Small intestine (tissue), 7 donors: ENCODE data around the gene OBSCN. TPM values are rescaled to one million over a fixed set of nuclear protein-coding genes. Genes with fewer than 3 reads are reported as not detected.

ENCODE experiments used
- DNase-seq, 2 donors: peaks; one replicate each; pipeline versions ENCODE4 v3.0.0 to v3.0.0-alpha.2; 2013
- FAIRE-seq: peaks from 2 replicates; lab custom pipeline; 2012; peaks lifted over from hg19 to GRCh38; lab: Jason Lieb, UNC
- H3K27ac ChIP-seq, 3 donors: one replicate each; pipeline ENCODE4 v1.5.1; 2013; ENCODE audit warnings: low read length in 2 of 3, mild to moderate bottlenecking in 2 of 3, control low read depth in 1 of 3, inconsistent platforms in 1 of 3, low read depth in 1 of 3, moderate library complexity in 1 of 3
- H3K27me3 ChIP-seq, 3 donors: one replicate each; pipeline ENCODE4 v1.6.1; 2013; ENCODE audit warnings: low read length in 3 of 3, inconsistent platforms in 1 of 3; ENCODE audit not compliant: control insufficient read depth in 3 of 3, insufficient read depth in 3 of 3
- H3K36me3 ChIP-seq, 3 donors: one replicate each; pipeline ENCODE4 v1.6.1; 2013; ENCODE audit warnings: low read length in 3 of 3, inconsistent platforms in 1 of 3, low read depth in 1 of 3, mild to moderate bottlenecking in 1 of 3, moderate library complexity in 1 of 3; ENCODE audit not compliant: control insufficient read depth in 3 of 3, insufficient read depth in 2 of 3
- H3K4me1 ChIP-seq, 3 donors: one replicate each; pipeline ENCODE4 v1.6.1; 2013; ENCODE audit warnings: low read length in 2 of 3, inconsistent platforms in 1 of 3, low read depth in 1 of 3, mild to moderate bottlenecking in 1 of 3, moderate library complexity in 1 of 3; ENCODE audit not compliant: control insufficient read depth in 3 of 3, insufficient read depth in 2 of 3
- H3K4me3 ChIP-seq, 3 donors: one replicate each; pipeline ENCODE4 v1.5.1; 2013; ENCODE audit warnings: low read length in 3 of 3, control low read depth in 1 of 3, inconsistent platforms in 1 of 3, low read depth in 1 of 3, mild to moderate bottlenecking in 1 of 3, moderate library complexity in 1 of 3
- H3K9me3 ChIP-seq, 2 donors: one replicate each; pipeline ENCODE4 v1.6.1; 2013; ENCODE audit warnings: low read depth in 1 of 2, low read length in 1 of 2; ENCODE audit not compliant: control insufficient read depth in 2 of 2, insufficient read depth in 1 of 2
- WGBS, 3 donors: extraction: QIAGEN DNeasy Blood & Tissue Kit; methylation state at CpG; one replicate each; pipeline ENCODE4 v1.1.7; 2013; 5-methylcytosine and 5-hydroxymethylcytosine counted together
- polyA plus RNA-seq, 4 donors: library from polyadenylated mRNA; stranded (reverse) in 3 of 4; unstranded in 1 of 4; fragments of 200-250 nt in 3 of 4; fragments of 120-200 nt in 1 of 4; gene quantifications; one replicate each; pipeline versions ENCODE4 v1.2.1 to v1.2.3, GENCODE V29; 2013
- donor health status: healthy with polysubstance abuse.
- donor health status: control.
- donor health status: control.
- donor health status: Bipolar disorder and iron deficiency.
- donor health status: healthy.

OBSCN gene
- polyA plus RNA-seq, 4 donors, result 3.6 to 36.2 (median 5.7) TPM

- H3K4me1 ChIP-seq, result no peaks in the 10 kb centered on the region
- DNase-seq (no peak), FAIRE-seq (no peak)
- H3K4me3 ChIP-seq, result no peak overlapping the region
- H3K36me3 ChIP-seq, result no peaks in the 10 kb centered on the region
- no peaks in the 10 kb centered on the region for H3K9me3 ChIP-seq
- H3K27ac ChIP-seq, result no peak overlapping the region
- 85 to 92% (median 86%) methylated on average over 5 of the region's 5 CpGs for WGBS, 3 donors
- no peaks in the 10 kb centered on the region for H3K27me3 ChIP-seq
Observed at GRCh38 chr1:228190778-228191177, 17.1 kb upstream of the OBSCN start.

GRCh38 chr1:228194436-228194835, 13.4 kb upstream of the OBSCN start:
- no peaks in the 10 kb centered on the region for H3K36me3 ChIP-seq
- no peaks in the 10 kb centered on the region for H3K4me1 ChIP-seq
- peaks cover 0 to 8% of the 10 kb centered on the region in 2 donors for H3K9me3 ChIP-seq
- no peak overlapping the region for H3K27ac ChIP-seq
- 77 to 87% (median 83%) methylated on average over 3 of the region's 3 CpGs for WGBS, 3 donors
- DNase-seq (no peak), FAIRE-seq (no peak)
- no peak overlapping the region for H3K4me3 ChIP-seq
- no peaks in the 10 kb centered on the region for H3K27me3 ChIP-seq

- WGBS, 3 donors, result 85 to 95% (median 91%) methylated on average over 8 of the region's 8 CpGs
- FAIRE-seq, result no peak
Observed at GRCh38 chr1:228194921-228195812, 12.7 kb upstream of the OBSCN start.

GRCh38 chr1:228197555-228198147, 10.2 kb upstream of the OBSCN start:
- DNase-seq, result no peak
- Histone ChIP-seq H3K4me1 (no peaks in the 10 kb centered on the region), H3K36me3 (no peaks in the 10 kb centered on the region), H3K27ac (no peak overlapping the region), H3K9me3 (peaks cover 0 to 8% of the 10 kb centered on the region in 2 donors), H3K4me3 (no peak overlapping the region), H3K27me3 (no peaks in the 10 kb centered on the region)
- WGBS, 3 donors, result 91 to 96% (median 94%) methylated on average over 4 of the region's 4 CpGs
- no peak for FAIRE-seq

More at GRCh38 chr1:228194921-228195812, 12.7 kb upstream of the OBSCN start:
- H3K4me1 ChIP-seq, result no peaks in the 10 kb centered on the region
- H3K9me3 ChIP-seq, result peaks cover 0 to 8% of the 10 kb centered on the region in 2 donors
- no peak overlapping the region for H3K27ac ChIP-seq
- no peak overlapping the region for H3K4me3 ChIP-seq
- H3K36me3 ChIP-seq, result no peaks in the 10 kb centered on the region
- no peaks in the 10 kb centered on the region for H3K27me3 ChIP-seq
- DNase-seq, result no peak

GRCh38 chr1:228198977-228199590, 8.8 kb upstream of the OBSCN start:
- DNase-seq (no peak), FAIRE-seq (no peak)
- H3K27ac ChIP-seq, result no peak overlapping the region
- no peaks in the 10 kb centered on the region for H3K27me3 ChIP-seq
- no peak overlapping the region for H3K4me3 ChIP-seq
- peaks cover 0 to 8% of the 10 kb centered on the region in 2 donors for H3K9me3 ChIP-seq
- 66 to 75% (median 71%) methylated on average over 2 of the region's 2 CpGs for WGBS, 3 donors
- H3K4me1 ChIP-seq, result no peaks in the 10 kb centered on the region
- H3K36me3 ChIP-seq, result no peaks in the 10 kb centered on the region

- H3K27ac ChIP-seq, result no peak overlapping the region
- H3K36me3 ChIP-seq, result no peaks in the 10 kb centered on the region
- peaks cover 0 to 18% (median 2%) of the 10 kb centered on the region in 3 donors for H3K27me3 ChIP-seq
- no peaks in the 10 kb centered on the region for H3K9me3 ChIP-seq
- H3K4me1 ChIP-seq, result peaks cover 0 to 8% (median 0%) of the 10 kb centered on the region in 3 donors
- DNase-seq, result no peak
- 43 to 54% (median 53%) methylated on average over 8 of the region's 8 CpGs for WGBS, 3 donors
- FAIRE-seq, result no peak
- H3K4me3 ChIP-seq, result no peak overlapping the region
Observed at GRCh38 chr1:228204958-228205357, 2.9 kb upstream of the OBSCN start.

- 38 to 45% (median 38%) methylated on average over 14 to 15 of the region's 15 CpGs for WGBS, 3 donors
- no peak overlapping the region for H3K27ac ChIP-seq
- DNase-seq, result no peak
- H3K4me3 ChIP-seq, result no peak overlapping the region
- peaks cover 0 to 8% (median 0%) of the 10 kb centered on the region in 3 donors for H3K4me1 ChIP-seq
- H3K9me3 ChIP-seq, result no peaks in the 10 kb centered on the region
- no peaks in the 10 kb centered on the region for H3K36me3 ChIP-seq
- H3K27me3 ChIP-seq, result peaks cover 0 to 18% (median 2%) of the 10 kb centered on the region in 3 donors
- no peak for FAIRE-seq
Observed at GRCh38 chr1:228205526-228206436, 2.1 kb upstream of the OBSCN start.
